GM19043 (cell line): ENCODE measurements around the gene PPP2R5B.

ENCODE experiments used
- ATAC-seq: cut with Tn5 transposase; IDR thresholded peaks from one replicate; pipeline ENCODE4 v1.9.1; 2021; ENCODE audit warnings: low read depth; ENCODE audit not compliant: unreplicated experiment

Gene PPP2R5B

DNA sequence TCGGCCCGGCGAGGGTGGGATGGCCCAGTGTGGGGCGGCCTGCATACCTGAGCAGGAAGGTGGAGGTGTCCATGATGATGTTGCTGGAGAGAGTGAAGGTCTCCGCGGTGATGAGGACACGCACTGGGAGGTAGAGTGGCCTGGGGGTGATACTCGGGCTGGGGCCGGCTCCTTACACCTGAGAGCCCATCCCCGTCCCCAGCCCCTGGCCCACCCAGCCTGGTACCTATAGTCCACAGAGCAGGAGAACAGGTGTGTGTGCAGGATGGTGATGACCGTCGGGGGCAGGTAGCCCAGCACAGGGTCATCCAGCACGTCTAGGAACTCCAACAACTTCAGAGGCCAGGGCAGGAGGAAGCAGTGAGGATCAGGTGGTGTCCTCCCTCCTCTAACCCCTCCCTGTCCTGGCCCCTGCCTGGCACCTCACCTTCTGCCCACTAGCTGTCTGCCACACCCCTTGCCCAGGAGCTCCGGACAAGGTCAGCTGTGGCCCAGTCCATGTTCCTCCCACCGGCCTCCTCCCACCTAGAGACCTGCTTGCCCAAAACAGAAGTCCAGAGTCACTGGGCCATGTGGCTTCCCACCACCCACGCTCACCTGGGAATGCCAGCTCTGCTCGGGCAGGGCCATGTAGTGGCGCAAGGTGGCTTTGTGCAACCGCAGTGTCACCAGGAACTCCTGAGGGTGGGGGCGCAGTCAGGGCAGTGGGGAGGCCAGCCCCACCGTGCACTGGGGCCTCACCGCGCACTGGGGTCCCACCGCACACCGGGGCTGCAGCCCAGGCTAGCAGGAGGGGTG is 18.8 kb upstream of the PPP2R5B start:
- ATAC-seq, result no peak

DNA sequence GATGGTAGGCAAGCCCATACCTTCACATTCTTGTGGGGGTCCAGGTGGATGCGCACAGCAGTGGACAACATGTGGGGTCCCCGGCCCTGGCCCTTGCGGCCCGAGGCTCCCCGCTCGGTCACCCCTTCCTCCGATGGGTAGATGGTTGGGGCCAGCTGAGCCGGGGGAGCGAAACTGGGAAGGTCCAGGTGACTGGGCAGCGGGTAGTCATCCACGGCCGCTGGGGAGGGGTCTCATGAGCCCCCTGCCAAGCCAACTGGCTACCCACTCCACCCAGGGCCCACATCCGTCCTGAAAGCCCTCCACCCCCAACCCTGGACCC is 18.2 kb upstream of the PPP2R5B start:
- ATAC-seq, result no peak

DNA sequence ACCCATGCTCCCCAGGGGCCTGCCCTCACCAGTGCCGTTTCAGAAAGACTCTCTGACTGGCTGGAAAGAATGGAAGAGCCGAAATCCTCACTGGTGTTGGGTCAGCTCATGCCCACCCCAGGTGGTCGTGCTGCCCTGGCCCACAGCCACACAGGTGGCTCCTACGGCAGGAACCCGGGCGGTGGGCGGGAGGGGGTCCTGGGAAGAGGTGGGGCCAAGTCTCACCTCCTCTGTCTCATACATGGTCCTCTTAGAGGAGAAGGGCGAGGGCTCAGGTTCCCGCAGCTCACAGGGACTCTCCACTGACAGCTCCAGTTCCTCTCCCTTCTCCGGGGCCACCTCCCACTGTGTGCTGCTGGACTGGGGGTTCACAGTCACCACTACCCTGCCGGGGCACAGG is 15.7 kb upstream of the PPP2R5B start:
- no peak for ATAC-seq

DNA sequence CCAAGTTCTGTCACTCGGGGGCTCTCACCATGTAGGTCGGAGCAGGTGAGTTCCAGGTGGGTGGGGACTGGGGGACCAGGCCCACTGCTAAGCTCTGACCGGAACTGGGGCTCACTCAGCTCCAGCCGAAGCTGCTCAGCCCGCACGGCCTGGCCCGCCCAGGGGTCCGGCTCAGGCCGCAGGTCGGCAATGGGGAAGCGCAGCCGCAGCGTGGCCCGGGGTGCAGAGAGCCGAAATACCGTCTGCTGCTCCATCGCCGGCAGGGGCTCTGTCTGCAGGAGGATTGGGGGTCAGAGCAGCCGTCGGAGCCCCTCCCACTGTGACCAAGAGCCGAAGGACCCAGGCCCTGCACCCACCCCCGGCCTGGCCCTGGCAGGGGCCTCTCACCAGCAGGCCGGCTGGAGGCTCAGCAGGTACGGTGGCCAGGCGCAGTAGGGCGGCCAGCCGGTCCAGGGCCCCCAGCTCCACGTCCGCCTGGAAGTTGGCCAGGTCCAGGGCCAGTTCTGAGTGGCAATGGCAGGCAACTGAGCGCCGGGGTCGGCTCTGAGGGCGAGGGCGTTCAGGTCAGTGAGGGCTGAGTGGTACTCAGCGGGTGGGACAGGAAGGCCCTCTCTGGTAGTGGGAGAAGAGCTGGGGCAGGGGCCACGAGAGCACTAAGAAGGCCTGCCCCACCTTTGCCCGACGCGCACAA is 14.7 kb upstream of the PPP2R5B start:
- ATAC-seq, result no peak

DNA sequence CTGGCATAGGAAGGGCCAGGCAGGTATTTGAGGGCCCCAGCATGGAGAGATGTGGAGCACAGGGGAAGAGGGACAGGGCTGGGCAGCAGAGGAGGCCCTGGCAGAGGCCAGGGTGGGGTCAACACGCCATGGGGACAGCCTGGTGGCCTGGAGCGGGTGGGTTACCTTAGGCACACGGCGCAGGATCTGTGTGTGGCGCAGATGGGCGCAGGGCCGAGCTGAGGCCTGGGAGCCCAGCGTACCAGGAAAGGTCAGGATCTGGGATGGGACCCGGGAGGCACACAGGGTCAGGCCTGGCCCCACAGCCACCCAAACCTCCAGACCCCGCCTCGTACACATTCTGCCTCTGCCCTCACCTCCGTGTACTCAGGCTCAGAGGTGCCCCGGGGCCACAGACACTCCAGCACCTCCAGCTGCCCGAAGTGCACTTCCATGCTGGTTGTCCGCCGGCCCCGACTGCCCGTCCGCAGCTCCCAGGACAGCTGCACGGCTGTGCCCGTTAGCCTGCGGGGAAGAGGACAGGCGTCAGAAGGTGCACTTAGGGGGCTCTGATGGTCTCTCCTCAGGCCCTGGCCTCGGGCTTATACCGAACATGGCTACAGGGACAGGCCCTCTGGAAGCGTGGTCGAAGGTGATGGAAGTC is 13.9 kb upstream of the PPP2R5B start:
- no peak for ATAC-seq

DNA sequence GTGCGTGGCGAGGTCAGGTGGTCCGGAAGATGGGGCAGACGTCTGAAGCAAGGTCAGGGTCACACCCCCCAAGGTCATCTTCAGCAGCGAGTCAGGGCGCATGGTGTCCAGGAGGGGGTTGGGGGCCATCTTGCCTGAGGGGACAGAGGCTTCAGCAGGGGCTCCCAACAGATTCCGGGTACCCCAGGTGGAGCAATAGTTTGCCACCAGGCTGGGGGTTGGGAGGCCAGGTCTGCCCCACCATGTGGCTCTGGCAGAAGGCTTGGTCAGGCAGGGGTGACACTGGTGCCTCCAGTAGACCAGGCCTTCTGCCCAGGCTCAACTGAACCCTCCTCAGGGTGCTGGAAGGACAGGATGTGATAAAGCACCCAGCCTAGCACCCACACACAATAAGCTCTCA is 13.3 kb upstream of the PPP2R5B start:
- no peak for ATAC-seq

DNA sequence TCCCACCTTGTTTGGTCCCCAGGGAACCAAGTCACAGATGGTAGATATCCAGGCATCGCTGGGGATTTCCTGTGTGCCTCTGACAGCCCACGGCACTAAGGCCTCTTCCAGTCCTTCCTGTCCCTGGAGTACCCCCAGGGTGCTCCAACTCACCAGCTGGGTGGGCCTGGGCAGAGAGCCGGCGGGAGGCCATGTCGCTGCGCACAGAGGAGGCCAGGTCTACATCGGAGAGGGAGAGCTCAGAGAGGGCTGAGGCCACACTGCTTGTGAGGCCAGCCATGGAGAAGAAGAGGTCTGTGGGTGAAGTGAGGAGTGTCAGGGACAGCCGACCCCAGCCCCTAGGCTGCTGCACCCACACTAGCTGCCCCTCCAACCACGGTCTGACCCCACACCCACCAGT is 12.8 kb upstream of the PPP2R5B start:
- ATAC-seq, result no peak

DNA sequence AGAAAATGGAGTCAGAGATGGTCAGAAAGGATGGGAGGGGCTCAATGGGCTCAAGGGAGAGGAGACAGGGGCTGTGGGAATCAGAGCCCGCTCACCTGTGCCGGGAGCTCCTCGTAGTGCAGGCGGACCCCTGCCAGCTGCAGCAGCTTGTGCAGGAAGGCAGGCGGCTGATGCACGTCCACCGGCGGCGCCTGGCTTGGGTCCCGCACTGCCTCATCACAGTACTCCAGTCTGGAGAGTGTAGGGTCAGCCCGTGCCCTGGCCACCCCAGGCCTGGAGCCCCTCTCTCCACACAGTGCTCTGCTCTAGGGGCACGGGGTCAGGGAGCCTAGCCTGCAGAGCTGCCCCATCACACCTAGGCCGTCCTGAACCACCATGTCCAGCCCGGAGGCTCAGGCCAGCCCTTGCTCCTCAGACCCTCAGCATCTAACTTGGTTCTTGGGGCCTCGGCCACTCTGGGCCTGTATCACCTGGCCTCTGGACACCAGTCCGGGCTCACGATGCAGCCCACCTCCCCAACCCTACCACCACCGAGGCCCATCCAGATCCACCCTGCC is 11.2 kb upstream of the PPP2R5B start:
- ATAC-seq, result no peak

DNA sequence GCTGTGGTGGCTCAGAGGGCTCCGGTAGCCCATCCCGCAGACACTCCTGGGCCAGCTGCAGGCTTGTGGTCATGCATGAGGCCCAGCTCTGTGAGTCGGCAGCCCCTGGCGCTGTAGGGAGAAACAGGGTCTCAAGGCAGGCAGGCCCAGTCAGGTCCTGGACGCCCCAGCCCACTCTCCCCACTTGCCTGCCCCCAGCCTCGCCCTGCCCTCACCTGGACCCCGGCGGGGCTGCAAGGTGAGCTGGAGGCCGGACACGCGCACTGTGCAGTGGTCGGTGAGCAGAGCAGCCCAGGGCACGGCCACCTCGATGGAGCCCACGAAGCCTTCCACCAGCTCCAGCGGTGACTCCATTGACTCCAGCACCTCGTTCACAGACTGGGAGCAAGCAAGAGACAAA is 10.4 kb upstream of the PPP2R5B start:
- ATAC-seq, result no peak

DNA sequence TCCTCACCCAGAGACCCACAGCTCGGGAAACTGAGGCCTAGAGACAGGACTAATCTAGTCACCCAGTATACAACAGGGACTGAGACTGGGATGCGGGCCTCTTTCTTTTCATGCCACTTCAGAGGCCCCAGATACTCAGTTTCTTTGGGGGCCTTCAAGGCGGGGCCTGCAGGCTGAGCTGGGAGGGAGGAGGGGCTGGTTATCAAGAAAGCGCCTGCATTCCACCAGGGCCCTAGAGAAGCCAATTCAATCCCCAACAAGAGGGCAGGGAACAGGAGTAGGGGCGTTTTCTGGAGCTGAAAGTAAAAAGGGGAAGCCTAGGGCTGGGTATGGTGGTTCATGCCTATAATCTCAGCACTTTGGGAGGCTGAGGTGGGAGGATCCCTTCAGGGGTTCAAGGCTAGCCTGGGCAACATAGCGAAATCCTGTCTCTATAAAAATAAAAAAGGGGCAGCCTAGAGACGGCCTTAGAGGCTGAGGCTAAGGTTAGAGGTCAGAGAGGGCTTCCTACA is 9.1 kb upstream of the PPP2R5B start:
- no peak for ATAC-seq

DNA sequence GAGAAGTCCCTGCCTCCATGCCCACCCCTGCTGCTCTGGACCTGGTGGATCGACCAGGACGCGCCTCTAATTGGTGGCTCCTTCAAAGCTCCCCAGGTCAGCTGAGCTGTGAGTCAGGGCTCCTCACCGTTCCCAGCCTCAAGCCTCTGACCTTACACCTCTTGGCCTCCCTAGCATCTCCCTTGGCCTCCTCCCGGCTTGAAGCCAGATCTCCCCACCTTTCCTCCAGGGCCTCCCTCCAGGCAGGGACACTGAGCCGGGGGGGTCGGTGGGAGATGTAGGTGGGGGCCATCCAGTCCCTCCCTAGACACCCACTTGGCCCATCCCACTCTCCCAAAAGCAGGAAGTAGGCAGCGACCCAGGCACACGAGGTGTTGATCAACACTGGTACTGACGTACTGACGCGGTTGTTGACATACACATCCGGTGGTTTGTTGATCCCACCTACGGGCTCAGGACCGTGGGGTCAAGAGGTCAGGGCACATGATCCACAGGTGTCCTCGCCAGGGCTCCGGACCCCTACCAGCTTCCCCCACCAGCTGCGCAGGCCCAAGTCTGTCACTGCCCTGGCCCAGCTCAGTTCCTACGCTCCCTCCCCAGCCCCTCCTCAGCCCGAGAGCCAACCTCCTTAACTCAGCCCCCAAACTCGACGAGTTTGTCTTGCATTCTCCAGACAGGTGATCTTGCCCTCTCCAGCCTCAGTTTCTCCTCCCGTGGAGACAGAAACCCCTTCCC is 8.3 kb upstream of the PPP2R5B start:
- no peak for ATAC-seq

DNA sequence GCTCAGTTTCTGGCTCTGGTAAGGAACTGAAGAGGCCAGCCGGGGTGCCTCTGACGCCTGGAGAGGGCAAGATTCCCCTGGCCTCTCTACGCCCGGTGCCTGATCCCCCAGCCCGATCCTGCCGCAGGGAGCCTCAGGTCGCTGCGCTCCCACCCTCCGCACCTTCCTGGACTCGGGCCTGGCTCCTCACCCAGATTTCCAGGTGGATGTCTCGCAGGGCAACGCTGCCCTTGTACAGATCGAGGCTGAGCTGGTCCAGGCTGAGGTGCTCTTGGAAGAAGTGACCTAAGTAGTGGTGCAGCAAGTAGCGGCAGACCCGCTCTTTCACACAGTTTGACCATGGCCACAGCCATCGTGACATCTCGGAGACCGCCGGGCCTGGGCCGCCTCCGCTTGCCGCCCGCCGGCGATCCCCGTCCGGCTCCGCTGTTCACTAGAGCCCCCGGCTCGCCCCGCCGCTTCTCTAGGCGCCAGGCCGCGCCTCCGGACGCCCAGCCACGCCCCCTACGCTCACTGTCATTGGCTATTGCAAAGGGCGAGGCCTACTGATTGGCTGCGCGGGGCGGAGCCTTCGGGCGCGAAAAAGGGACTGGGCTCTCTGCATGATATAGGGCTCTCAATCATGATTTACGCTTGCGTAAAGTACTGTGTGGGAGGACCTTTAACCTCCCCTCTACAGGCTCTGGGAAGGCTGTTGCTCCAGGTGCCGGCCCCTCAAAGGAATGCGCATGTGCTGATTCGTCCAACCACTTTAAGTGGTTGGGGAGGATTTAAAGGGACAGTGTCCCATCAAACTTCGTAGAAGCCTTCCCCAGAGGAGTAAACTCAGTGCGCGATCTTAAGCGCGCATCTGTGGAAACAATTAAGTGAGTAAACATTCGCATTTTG is 7.5 kb upstream of the PPP2R5B start, which contains the start of gene ATG2A:
TSS of gene ATG2A (minus strand) at position 435 of the 888 bp plus-strand sequence. CDS start at position 361, 74 bp downstream.
- ATAC-seq, result peak; percentile 92

DNA sequence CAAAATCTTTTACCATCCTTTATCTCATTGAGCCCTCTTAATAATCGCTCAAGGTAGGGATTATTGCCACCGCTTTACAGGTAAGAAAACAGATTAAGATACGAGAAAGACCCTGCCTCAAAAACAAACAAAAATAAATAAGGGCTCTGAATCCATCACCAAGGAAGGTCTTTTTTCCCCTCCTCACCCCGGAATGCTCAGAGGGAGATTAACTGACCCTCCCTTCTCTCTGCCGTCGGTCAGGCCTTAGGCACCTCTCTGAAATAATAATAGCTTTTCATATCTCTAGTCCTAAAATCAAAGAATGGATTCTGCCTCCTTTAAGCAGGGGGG is 6.9 kb upstream of the PPP2R5B start:
- ATAC-seq, result no peak

DNA sequence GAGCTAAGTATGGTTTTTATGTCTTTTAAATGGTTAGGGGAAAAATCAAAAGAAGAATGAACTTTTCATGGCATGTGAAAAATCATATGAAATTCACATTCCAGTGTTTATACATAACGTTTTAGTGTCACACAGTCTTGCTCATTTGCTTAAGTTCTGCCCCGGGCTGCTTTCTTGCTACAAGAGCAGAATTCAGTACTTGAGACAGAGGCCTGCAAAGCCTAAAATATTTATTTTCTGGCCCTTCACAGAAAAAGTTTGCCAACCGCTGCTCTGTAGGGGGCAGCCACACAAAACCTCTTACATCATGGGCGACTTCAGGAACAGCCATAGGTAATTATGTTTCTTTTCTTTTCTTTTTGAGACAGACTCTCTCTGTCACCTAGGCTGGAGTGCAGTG is 6.5 kb upstream of the PPP2R5B start:
- no peak for ATAC-seq

DNA sequence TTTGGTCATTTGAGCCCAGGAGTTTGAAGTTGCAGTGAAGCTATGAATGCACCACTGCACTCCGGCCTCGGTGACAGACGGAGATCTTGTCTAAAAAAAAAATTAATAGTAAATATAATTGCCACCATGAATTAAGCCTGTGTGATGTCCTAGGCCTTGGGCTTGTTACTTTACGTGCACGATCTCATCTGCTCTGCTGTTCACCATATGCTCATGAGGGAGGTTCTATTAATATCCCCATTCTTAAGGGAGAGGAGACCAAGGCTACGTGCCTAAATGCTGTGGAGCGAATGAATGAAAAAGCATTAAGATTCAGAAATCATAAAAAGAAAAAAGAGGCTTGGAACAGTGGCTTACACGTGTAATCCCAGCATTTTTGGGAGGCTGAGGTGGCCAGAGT is 4.9 kb upstream of the PPP2R5B start:
- no peak for ATAC-seq

DNA sequence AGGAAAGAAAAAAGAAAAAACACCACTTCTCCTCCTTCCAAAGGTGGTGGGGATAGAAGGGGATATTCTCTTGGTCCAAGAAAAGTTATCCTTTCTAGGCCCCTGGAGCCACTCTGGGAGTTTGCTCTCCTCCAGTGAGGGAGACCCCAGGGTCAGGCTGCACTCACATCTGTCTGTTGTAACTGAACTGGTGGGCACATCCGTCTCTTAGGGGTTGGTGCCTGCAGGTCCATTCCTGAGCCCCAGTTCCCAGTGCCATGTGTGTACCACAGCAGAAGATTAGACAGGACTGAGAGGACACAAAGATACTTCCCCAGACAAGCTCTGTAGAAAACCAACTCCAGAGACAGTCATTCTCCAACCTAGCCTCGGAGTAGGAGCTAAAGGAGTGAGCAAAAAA is 4.4 kb upstream of the PPP2R5B start:
- no peak for ATAC-seq

DNA sequence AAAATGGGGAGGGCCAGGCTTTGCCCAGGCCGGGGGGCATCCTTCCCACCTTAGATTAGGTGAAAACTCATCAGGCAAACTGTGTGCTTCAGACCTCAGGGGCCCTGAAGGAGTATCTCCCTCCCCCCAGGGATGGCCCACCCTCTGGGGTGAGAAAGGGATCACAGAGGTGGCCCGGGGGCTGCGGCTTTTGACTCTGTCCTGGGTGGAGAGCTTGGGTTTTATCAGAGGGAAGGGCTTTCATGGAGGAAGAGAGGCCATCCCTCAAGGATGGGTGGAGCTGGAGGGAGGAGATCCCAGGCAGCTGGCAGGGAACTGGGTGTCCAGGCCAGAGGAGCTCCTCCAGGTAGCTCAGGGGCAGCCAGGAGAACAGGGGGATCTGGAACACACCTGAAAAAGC is 3.1 kb upstream of the PPP2R5B start:
- ATAC-seq, result no peak

DNA sequence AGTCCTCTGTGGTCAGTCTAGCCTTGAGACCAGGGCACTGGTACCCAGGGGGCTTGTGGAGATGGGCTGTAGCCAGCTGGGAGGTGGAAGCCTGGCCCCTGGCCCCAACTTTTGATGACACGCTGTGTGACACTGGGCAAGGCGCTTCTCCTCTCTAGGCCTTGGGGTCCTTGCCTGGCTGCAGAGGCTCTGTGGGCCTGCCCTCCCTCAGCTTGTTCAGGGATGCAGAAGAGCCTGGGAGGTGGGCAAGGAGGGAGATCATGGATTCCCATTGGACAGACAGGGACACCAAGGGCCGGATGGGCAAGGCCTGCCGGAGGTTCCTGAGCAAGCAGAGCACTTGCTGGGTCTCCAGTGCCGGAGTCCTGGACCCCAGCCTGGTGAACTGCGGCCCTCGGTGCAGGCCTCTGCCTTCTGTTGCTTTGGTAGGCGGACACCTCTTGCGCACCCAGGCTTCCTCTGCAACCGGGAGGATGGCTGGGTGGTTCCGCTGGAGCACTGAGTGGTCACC is 1.3 kb upstream of the PPP2R5B start:
- ATAC-seq, result no peak

DNA sequence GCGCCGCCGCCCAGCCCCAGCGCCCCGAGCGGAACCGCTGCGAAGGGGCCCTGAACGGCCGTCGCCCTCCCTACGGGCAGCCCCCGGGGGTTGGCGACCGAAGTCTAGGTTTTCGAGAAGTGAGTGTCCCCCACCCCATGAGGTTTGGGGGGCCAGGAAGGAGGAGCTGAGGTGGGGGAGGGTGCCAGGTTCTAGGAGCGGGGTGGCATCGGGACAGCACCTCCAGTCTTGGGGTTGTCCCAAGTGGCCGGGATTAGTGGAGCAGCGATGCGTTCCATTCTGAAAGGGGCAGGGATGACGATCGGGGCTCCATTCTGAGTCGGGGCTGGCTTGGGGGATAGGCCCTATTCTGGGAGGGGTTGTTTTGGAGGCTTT is 408 bp downstream of the PPP2R5B start:
- no peak for ATAC-seq
